GM19025 (cell line): ENCODE measurements around the gene TREM2.

Source experiments
- ATAC-seq: cut with Tn5 transposase; IDR thresholded peaks from one replicate; pipeline ENCODE4 v1.9.1; 2021; ENCODE audit warnings: mild to moderate bottlenecking, low read depth, moderate library complexity; ENCODE audit not compliant: unreplicated experiment

Gene TREM2

GRCh38 chr6:41184761-41185160, 21.8 kb upstream of the TREM2 start:
- ATAC-seq, result no peak

GRCh38 chr6:41182069-41183034, 19.4 kb upstream of the TREM2 start:
- no peak for ATAC-seq

- no peak for ATAC-seq
Measured at GRCh38 chr6:41181566-41181965, 18.6 kb upstream of the TREM2 start.

GRCh38 chr6:41179163-41179562, 16.2 kb upstream of the TREM2 start:
- no peak for ATAC-seq

- no peak for ATAC-seq
Measured at GRCh38 chr6:41177695-41178094, 14.8 kb upstream of the TREM2 start.

- ATAC-seq, result no peak
Measured at GRCh38 chr6:41177287-41177686, 14.4 kb upstream of the TREM2 start.

GRCh38 chr6:41176189-41176588, 13.3 kb upstream of the TREM2 start:
- ATAC-seq, result no peak

GRCh38 chr6:41175084-41175483, 12.2 kb upstream of the TREM2 start:
- no peak for ATAC-seq

- no peak for ATAC-seq
Measured at GRCh38 chr6:41174610-41175009, 11.7 kb upstream of the TREM2 start.

GRCh38 chr6:41171908-41172307, 9.0 kb upstream of the TREM2 start:
- no peak for ATAC-seq

- no peak for ATAC-seq
Measured at GRCh38 chr6:41170547-41171160, 7.7 kb upstream of the TREM2 start.

- no peak for ATAC-seq
Measured at GRCh38 chr6:41167173-41167963, 4.5 kb upstream of the TREM2 start.

- no peak for ATAC-seq
Measured at GRCh38 chr6:41164551-41165120, 1.7 kb upstream of the TREM2 start.

GRCh38 chr6:41163419-41163717, 452 bp upstream of the TREM2 start:
- no peak for ATAC-seq

GRCh38 chr6:41161851-41162552, 914 bp downstream of the TREM2 start:
- no peak for ATAC-seq

GRCh38 chr6:41161380-41161779, 1.5 kb downstream of the TREM2 start:
- ATAC-seq, result no peak

GRCh38 chr6:41160933-41161332, 2.0 kb downstream of the TREM2 start:
- no peak for ATAC-seq

- ATAC-seq, result no peak
Measured at GRCh38 chr6:41159415-41160082, 3.4 kb downstream of the TREM2 start.

- ATAC-seq, result no peak
Measured at GRCh38 chr6:41157323-41157722, 5.6 kb downstream of the TREM2 start.

- no peak for ATAC-seq
Measured at GRCh38 chr6:41156771-41157170, 6.1 kb downstream of the TREM2 start.
